GM12801 (cell line): ENCODE measurements around the gene TXNDC11.

Source experiments
- TF ChIP-seq, protein P1 (sequence below): IDR thresholded peaks from one replicate; pipeline ENCODE4 v1.5.1; 2011; ENCODE audit warnings: control low read depth; ENCODE audit not compliant: insufficient read length; ENCODE audit errors: extremely low read depth

TXNDC11 gene

DNA sequence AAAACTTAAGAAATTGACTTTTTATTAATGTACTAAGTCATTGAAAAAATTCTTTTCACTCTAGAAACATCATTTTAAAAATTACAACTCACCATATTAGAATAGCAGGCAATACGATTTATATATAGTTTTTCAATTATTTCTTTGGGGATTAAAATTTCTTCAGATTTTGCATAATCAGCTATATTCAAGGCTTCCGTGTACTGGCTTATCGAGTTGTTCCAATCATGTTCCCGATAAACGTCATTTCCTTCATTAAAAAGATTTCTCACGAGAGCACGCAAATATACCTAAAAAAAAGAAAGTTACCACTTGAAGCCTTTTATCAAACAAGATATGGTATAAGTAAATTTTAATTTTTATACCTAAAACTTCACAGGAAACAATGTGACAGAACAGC lies 36.4 kb upstream of the TXNDC11 start:
- TF ChIP-seq, protein P1, sequence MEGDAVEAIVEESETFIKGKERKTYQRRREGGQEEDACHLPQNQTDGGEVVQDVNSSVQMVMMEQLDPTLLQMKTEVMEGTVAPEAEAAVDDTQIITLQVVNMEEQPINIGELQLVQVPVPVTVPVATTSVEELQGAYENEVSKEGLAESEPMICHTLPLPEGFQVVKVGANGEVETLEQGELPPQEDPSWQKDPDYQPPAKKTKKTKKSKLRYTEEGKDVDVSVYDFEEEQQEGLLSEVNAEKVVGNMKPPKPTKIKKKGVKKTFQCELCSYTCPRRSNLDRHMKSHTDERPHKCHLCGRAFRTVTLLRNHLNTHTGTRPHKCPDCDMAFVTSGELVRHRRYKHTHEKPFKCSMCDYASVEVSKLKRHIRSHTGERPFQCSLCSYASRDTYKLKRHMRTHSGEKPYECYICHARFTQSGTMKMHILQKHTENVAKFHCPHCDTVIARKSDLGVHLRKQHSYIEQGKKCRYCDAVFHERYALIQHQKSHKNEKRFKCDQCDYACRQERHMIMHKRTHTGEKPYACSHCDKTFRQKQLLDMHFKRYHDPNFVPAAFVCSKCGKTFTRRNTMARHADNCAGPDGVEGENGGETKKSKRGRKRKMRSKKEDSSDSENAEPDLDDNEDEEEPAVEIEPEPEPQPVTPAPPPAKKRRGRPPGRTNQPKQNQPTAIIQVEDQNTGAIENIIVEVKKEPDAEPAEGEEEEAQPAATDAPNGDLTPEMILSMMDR: no peak

DNA sequence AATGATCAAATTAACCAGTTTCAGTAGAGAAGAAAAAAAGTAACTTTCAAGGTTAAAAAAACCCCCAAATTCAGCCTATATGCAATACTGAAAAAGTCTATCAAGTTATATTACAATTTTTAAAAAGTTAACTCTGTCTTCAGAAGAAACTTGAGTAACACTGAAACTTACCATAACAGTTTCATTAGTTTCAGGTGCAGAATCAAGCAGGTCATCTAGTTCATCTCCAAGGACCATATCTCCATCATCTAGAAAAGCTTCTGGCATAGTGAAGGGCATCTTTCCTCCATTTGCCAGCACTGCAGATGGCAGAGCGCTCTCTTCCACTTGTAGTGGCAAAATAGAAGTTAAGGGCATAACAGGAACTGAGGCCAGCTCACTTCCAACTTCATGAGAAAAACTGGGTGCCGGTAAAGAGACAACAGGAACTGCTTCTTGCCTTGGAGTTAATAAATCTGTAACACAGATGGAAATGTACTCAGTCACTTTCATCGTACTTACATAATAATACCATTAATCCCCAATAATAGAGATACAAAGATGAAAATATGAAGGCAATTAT lies 31.5 kb upstream of the TXNDC11 start:
- TF ChIP-seq, protein P1: no peak

GRCh38 chr16:11768849-11769248 lies 26.2 kb upstream of the TXNDC11 start:
- TF ChIP-seq, protein P1: no peak

DNA sequence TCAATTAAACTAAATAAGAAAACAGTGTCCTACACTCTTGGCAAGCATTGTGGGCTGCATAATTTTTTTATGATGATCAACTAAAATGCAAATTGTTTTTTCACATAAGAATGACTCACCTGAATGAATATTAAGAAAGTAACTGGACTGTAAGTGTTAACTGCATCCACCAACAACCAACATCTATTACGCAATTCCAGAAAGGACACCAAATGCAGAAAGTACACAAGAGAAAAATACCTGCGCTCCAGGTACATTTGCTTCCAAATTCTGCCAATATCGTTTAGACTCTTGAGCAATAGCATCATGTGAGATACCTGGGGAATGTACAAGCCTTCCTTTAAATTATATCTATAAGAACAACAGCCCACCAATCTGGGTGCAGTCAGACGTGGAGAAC lies 19.8 kb upstream of the TXNDC11 start:
- TF ChIP-seq, protein P1: no peak

DNA sequence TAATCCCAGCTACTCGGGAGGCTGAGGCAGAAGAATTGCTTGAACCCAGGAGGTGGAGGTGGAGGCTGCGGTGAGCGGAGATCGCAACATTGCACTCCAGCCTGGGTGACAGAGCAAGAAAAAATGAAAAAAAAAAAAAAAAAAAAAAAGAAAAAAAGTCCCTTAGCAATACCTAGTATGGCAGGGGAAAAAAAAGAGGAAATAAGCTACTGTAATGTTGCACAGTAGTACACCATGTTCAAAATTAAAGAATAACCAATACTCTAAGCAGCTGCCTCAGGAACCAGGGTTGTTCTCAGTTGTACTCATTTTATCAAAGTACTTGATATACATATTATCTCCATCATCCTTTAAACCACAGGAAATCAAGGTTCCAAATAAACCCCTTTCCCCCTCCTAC lies 17.3 kb upstream of the TXNDC11 start:
- TF ChIP-seq, protein P1: no peak

DNA sequence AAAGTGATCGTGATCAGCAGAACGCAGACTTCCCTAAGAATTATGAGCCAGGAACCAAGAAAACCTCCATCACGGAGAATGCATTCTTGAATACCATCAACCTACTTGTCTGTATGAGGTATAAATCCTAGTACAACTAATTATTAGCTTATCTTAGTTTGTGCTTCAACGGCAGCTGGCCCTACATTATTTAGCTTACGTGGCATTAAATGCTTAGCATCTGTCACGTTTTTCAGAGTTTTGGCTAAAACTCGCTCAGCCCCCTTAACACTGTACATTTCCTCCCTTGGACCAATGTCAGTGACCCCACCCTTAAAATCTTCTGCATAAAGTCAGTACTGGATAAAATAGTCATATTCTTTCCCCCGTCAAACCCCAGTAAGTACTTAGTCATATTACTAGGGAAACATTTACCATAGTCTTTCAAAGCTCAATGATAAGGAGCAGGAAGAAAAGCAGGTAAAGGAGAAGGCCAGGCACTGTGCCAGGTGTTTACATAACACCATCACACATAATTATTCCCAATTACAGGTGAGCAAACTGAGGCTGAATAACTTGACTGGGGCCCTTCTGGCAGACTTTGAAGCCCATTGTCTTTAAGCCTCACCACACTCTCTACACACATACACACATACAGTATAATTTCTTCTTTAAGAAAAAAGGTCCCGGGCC lies 16.6 kb upstream of the TXNDC11 start:
- TF ChIP-seq, protein P1: no peak

- TF ChIP-seq, protein P1: no peak
Measured at GRCh38 chr16:11757671-11758545, 15.3 kb upstream of the TXNDC11 start.
